ENCODE data around the gene UFC1. TPM values are rescaled to one million over a fixed set of nuclear protein-coding genes. Genes with fewer than 3 reads are reported as not detected.
A peak's percentile ranks its signal among the peaks of the same experiment; 100 is the strongest.

The UFC1 gene
- total and polyA plus RNA-seq, 2 of the 13 experiments (the other 11 are each of a cell fraction or from before 2014, with no cell fraction given) = 72.8 to 85.2 TPM

DNA sequence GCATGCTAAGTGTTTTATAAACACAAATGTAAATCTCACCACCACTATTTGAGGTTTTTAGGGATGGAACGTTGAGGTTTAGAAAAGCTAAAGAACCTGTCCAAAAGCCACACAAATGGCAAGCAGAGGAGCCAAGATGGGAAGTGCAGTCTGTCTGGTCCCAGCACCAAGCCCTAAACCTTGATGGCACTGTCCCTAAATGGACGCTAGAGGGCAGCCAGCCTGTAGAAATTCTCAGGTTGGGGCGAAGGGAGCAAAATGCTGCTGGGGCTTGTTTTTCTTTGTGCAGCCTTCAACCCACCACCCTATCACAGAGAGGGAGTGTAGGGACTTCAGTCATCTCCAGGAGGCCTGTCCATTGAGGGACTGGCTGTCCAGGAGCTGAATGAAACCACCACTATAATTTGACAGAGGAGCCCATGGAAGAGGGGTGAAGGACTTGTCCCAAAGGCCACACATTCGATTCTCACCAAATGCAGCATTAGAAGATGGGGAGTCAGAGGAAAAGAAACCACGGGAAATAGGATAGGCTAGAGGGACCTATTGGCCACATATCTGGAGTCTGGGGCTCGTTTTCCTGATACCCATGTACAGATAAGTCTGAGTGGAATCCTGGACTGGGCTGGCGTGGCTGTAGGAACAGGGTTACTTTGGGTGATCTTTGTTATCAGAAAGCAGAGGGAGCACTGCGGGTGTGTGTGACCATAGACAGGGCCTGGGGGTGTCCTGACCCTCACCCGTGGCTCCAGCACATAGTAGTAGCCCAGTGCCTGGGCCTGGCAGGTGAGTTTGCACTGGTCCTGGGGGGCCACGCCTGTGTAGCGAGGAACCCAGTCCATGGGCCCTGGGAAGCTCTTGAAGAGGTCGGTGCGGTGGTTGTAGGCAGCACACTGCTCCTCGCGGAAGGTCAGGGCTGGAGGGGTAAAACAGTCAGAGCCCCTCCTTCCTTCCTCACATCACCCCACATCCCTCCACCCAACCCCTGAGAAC is 39.0 kb downstream of the UFC1 start (continued):
- TF ChIP-seq ZNF547 (CRISPR knock-in tag; IDR thresholded peaks at IDR 0.05) (peak; percentile 51; the same call in 1 of the 2 replicates), ZNF557 (CRISPR knock-in tag; IDR thresholded peaks at IDR 0.05) (0 out of 2 replicates have a peak, but pooled peaks have one; percentile 62), PCBP2 (optimal IDR thresholded peaks at IDR 0.05; ENCODE audit: low read depth, low read length, poor library complexity, severe bottlenecking) (no peak), CAMTA2 (CRISPR knock-in tag; IDR thresholded peaks at IDR 0.05; ENCODE audit: borderline replicate concordance) (0 out of 2 replicates have a peak, but pooled peaks have one; percentile 36), PPARG (CRISPR knock-in tag; conservative IDR thresholded peaks at IDR 0.05) (no peak), ZNF282 (IDR thresholded peaks at IDR 0.05; ENCODE audit: partially characterized antibody) (no peak), SP2 (CRISPR knock-in tag; IDR thresholded peaks at IDR 0.05) (no peak), ZSCAN25 (CRISPR knock-in tag; IDR thresholded peaks at IDR 0.05) (no peak), CHD4 (IDR thresholded peaks at IDR 0.05; ENCODE audit: borderline replicate concordance, low read length) (no peak), HNF4A (CRISPR knock-in tag; IDR thresholded peaks at IDR 0.05) (0 out of 2 replicates have a peak, but pooled peaks have one; percentile 13), TARDBP (CRISPR knock-in tag; IDR thresholded peaks at IDR 0.05) (peak; percentile 36; the same call in 1 of the 2 replicates)
- TF ChIP-seq, protein P1, sequence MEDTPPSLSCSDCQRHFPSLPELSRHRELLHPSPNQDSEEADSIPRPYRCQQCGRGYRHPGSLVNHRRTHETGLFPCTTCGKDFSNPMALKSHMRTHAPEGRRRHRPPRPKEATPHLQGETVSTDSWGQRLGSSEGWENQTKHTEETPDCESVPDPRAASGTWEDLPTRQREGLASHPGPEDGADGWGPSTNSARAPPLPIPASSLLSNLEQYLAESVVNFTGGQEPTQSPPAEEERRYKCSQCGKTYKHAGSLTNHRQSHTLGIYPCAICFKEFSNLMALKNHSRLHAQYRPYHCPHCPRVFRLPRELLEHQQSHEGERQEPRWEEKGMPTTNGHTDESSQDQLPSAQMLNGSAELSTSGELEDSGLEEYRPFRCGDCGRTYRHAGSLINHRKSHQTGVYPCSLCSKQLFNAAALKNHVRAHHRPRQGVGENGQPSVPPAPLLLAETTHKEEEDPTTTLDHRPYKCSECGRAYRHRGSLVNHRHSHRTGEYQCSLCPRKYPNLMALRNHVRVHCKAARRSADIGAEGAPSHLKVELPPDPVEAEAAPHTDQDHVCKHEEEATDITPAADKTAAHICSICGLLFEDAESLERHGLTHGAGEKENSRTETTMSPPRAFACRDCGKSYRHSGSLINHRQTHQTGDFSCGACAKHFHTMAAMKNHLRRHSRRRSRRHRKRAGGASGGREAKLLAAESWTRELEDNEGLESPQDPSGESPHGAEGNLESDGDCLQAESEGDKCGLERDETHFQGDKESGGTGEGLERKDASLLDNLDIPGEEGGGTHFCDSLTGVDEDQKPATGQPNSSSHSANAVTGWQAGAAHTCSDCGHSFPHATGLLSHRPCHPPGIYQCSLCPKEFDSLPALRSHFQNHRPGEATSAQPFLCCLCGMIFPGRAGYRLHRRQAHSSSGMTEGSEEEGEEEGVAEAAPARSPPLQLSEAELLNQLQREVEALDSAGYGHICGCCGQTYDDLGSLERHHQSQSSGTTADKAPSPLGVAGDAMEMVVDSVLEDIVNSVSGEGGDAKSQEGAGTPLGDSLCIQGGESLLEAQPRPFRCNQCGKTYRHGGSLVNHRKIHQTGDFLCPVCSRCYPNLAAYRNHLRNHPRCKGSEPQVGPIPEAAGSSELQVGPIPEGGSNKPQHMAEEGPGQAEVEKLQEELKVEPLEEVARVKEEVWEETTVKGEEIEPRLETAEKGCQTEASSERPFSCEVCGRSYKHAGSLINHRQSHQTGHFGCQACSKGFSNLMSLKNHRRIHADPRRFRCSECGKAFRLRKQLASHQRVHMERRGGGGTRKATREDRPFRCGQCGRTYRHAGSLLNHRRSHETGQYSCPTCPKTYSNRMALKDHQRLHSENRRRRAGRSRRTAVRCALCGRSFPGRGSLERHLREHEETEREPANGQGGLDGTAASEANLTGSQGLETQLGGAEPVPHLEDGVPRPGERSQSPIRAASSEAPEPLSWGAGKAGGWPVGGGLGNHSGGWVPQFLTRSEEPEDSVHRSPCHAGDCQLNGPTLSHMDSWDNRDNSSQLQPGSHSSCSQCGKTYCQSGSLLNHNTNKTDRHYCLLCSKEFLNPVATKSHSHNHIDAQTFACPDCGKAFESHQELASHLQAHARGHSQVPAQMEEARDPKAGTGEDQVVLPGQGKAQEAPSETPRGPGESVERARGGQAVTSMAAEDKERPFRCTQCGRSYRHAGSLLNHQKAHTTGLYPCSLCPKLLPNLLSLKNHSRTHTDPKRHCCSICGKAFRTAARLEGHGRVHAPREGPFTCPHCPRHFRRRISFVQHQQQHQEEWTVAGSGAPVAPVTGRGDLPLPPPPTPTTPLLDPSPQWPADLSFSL (CRISPR knock-in tag; IDR thresholded peaks at IDR 0.05) = no peak
- TF ChIP-seq, protein P2, sequence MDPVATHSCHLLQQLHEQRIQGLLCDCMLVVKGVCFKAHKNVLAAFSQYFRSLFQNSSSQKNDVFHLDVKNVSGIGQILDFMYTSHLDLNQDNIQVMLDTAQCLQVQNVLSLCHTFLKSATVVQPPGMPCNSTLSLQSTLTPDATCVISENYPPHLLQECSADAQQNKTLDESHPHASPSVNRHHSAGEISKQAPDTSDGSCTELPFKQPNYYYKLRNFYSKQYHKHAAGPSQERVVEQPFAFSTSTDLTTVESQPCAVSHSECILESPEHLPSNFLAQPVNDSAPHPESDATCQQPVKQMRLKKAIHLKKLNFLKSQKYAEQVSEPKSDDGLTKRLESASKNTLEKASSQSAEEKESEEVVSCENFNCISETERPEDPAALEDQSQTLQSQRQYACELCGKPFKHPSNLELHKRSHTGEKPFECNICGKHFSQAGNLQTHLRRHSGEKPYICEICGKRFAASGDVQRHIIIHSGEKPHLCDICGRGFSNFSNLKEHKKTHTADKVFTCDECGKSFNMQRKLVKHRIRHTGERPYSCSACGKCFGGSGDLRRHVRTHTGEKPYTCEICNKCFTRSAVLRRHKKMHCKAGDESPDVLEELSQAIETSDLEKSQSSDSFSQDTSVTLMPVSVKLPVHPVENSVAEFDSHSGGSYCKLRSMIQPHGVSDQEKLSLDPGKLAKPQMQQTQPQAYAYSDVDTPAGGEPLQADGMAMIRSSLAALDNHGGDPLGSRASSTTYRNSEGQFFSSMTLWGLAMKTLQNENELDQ (CRISPR knock-in tag; IDR thresholded peaks at IDR 0.05; ENCODE audit: borderline replicate concordance) = no peak
- TF ChIP-seq, protein P3, sequence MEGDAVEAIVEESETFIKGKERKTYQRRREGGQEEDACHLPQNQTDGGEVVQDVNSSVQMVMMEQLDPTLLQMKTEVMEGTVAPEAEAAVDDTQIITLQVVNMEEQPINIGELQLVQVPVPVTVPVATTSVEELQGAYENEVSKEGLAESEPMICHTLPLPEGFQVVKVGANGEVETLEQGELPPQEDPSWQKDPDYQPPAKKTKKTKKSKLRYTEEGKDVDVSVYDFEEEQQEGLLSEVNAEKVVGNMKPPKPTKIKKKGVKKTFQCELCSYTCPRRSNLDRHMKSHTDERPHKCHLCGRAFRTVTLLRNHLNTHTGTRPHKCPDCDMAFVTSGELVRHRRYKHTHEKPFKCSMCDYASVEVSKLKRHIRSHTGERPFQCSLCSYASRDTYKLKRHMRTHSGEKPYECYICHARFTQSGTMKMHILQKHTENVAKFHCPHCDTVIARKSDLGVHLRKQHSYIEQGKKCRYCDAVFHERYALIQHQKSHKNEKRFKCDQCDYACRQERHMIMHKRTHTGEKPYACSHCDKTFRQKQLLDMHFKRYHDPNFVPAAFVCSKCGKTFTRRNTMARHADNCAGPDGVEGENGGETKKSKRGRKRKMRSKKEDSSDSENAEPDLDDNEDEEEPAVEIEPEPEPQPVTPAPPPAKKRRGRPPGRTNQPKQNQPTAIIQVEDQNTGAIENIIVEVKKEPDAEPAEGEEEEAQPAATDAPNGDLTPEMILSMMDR (CRISPR knock-in tag; IDR thresholded peaks at IDR 0.05) = peak; percentile 92
- TF ChIP-seq, protein P4, sequence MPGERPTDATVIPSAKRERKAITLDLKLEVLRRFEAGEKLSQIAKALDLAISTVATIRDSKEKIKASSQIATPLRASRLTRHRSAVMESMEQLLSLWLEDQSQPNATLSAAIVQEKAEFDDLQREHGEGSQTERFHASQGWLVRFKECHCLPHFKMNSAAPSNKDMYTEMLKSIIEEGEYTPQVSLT (CRISPR knock-in tag; IDR thresholded peaks at IDR 0.05; ENCODE audit: borderline replicate concordance, low read depth) = no peak
- TF ChIP-seq, protein P5, sequence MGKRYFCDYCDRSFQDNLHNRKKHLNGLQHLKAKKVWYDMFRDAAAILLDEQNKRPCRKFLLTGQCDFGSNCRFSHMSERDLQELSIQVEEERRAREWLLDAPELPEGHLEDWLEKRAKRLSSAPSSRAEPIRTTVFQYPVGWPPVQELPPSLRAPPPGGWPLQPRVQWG (CRISPR knock-in tag; IDR thresholded peaks at IDR 0.05; ENCODE audit: borderline replicate concordance, low read depth) = no peak

Measured in HepG2 (cell line).